Measurements from ENCODE around the gene OR6C3. TPM values are rescaled to one million over a fixed set of nuclear protein-coding genes. Genes with fewer than 3 reads are reported as not detected.
"Not testable (repeated sequence)": the region's sequence is repeated elsewhere in the genome, so short reads cannot be mapped to it uniquely, and the experiment has no call there.

The OR6C3 gene
- total and polyA plus RNA-seq, 2 donors from 2014 or later: not detected

DNA sequence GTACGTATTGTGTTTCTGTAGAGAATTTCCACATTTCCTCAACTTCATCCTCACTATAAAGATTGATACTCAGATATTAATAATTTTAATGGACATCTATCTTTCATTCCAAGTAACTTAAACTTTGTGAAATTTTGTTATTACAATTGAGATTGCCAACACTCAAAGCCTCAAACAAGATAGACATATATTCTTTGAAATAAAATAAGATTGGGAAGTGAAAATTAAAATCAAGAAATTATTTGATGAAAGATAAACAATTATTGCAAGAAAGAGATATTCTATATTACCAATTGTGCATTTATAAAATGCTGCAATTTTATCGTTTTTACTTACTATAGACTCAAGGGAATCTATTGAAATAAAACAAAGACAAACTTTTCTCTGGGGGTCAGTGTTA is 34.1 kb upstream of the OR6C3 start, which contains the start of gene OR6C6:
Gene OR6C6, minus strand, starts transcription at position 101 of the 400 bp plus-strand sequence. CDS start 1,337 bp downstream, outside the sequence.
- FAIRE-seq (peak; percentile 59), DNase-seq (no peak)
- H3K27me3 ChIP-seq (ENCODE audit: control insufficient read depth, insufficient read depth, low read length): no peaks in the 10 kb centered on the region
- no peak within 1 kb of the TSS for H3K4me3 ChIP-seq (ENCODE audit: low read length in 3 of 3)
- intact Hi-C loops (cut with DNase I): no loop called here
- no peak within 1 kb of the TSS for H3K9ac ChIP-seq (ENCODE audit: low read length in 3 of 3)
- TF ChIP-seq, protein P1, sequence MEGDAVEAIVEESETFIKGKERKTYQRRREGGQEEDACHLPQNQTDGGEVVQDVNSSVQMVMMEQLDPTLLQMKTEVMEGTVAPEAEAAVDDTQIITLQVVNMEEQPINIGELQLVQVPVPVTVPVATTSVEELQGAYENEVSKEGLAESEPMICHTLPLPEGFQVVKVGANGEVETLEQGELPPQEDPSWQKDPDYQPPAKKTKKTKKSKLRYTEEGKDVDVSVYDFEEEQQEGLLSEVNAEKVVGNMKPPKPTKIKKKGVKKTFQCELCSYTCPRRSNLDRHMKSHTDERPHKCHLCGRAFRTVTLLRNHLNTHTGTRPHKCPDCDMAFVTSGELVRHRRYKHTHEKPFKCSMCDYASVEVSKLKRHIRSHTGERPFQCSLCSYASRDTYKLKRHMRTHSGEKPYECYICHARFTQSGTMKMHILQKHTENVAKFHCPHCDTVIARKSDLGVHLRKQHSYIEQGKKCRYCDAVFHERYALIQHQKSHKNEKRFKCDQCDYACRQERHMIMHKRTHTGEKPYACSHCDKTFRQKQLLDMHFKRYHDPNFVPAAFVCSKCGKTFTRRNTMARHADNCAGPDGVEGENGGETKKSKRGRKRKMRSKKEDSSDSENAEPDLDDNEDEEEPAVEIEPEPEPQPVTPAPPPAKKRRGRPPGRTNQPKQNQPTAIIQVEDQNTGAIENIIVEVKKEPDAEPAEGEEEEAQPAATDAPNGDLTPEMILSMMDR (IDR thresholded peaks at IDR 0.05; ENCODE audit: borderline replicate concordance, extremely low read depth, insufficient read depth): no peak
- no peak within 1 kb of the TSS for H3K27ac ChIP-seq (ENCODE audit: low read depth in 2 of 2, low read length in 2 of 2)
- H3K4me1 ChIP-seq (ENCODE audit: control insufficient read depth in 2 of 3, insufficient read depth in 2 of 3, low read depth in 1 of 3, low read length in 3 of 3): no peaks in the 10 kb centered on the region
- H3K36me3 ChIP-seq (ENCODE audit: control insufficient read depth in 2 of 3, insufficient read depth in 3 of 3, low read length in 3 of 3): no peaks in the 10 kb centered on the region
- no peaks in the 10 kb centered on the region for H3K9me3 ChIP-seq (ENCODE audit: control insufficient read depth in 2 of 3, insufficient read depth in 1 of 3, low read length in 3 of 3)

DNA sequence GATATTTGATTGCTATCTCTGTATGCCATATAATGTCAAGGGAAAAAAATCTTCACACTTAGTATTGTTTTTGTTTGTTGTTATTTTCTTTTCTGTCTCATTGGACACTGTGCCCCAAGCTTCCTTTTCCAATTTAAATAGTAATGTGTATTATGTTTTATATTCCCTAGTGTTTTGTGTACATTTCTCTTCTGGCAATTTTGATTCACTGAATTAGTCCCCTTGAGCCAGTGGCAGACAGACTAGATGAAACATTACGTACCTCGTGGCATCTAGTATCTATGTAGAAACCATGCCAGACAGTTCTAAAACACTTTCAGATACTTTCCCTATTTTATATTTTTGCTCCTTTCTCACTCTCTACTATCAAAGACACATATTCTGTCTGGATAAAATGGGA is 16.5 kb upstream of the OR6C3 start, which contains the start of gene OR6C1:
Gene OR6C1, plus strand, starts transcription at position 301 of the 400 bp plus-strand sequence. CDS start 6,257 bp downstream, outside the sequence.
- DNase-seq: no peak
- H3K4me1 ChIP-seq (ENCODE audit: control insufficient read depth in 2 of 3, insufficient read depth in 2 of 3, low read depth in 1 of 3, low read length in 3 of 3): no peaks in the 10 kb centered on the region
- H3K27me3 ChIP-seq (ENCODE audit: control insufficient read depth, insufficient read depth, low read length): no peaks in the 10 kb centered on the region
- no peak within 1 kb of the TSS for H3K9ac ChIP-seq (ENCODE audit: low read length in 3 of 3)
- H3K27ac ChIP-seq (ENCODE audit: low read depth in 2 of 2, low read length in 2 of 2): no peak within 1 kb of the TSS
- intact Hi-C loops (cut with DNase I): no loop called here
- TF ChIP-seq, protein P1 (IDR thresholded peaks at IDR 0.05; ENCODE audit: borderline replicate concordance, extremely low read depth, insufficient read depth): no peak
- no peaks in the 10 kb centered on the region for H3K36me3 ChIP-seq (ENCODE audit: control insufficient read depth in 2 of 3, insufficient read depth in 3 of 3, low read length in 3 of 3)
- no peak within 1 kb of the TSS for H3K4me3 ChIP-seq (ENCODE audit: low read length in 3 of 3)
- no peak for FAIRE-seq
- H3K9me3 ChIP-seq (ENCODE audit: control insufficient read depth in 2 of 3, insufficient read depth in 1 of 3, low read length in 3 of 3): no peaks in the 10 kb centered on the region

DNA sequence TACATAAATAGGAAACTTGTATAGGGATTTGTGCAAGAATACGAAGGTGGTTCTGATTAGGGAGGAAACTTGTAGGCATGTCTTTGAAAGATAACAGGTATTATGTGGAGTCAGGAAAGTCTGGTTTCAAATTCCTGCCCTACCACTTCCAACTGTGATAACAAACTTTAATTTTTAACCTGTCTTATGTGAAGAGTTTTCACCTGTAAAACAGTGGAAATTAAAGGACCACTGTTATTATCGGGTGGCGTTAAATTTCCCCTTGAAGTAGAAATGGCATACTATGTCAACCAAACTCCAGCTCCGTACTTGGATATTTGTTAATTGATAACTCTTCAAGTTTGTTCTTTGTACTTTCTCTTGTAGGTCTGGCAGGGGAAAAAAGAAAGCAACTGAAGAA is 10.3 kb upstream of the OR6C3 start:
- TF ChIP-seq, protein P1 (IDR thresholded peaks at IDR 0.05; ENCODE audit: borderline replicate concordance, extremely low read depth, insufficient read depth): no peak
- no peak overlapping the region for H3K27ac ChIP-seq (ENCODE audit: low read depth in 2 of 2, low read length in 2 of 2)
- intact Hi-C loops (cut with DNase I): no loop called here
- H3K36me3 ChIP-seq (ENCODE audit: control insufficient read depth in 2 of 3, insufficient read depth in 3 of 3, low read length in 3 of 3): no peaks in the 10 kb centered on the region
- H3K4me1 ChIP-seq (ENCODE audit: control insufficient read depth in 2 of 3, insufficient read depth in 2 of 3, low read depth in 1 of 3, low read length in 3 of 3): no peaks in the 10 kb centered on the region
- no peaks in the 10 kb centered on the region for H3K27me3 ChIP-seq (ENCODE audit: control insufficient read depth, insufficient read depth, low read length)
- H3K9ac ChIP-seq (ENCODE audit: low read length in 3 of 3): no peak overlapping the region
- DNase-seq (no peak), FAIRE-seq (no peak)
- H3K4me3 ChIP-seq (ENCODE audit: low read length in 3 of 3): no peak overlapping the region
- H3K9me3 ChIP-seq (ENCODE audit: control insufficient read depth in 2 of 3, insufficient read depth in 1 of 3, low read length in 3 of 3): no peaks in the 10 kb centered on the region

GRCh38 chr12:55325801-55326200 is 4.7 kb upstream of the OR6C3 start:
- H3K4me3 ChIP-seq (ENCODE audit: low read length in 3 of 3); H3K9me3 ChIP-seq (ENCODE audit: control insufficient read depth in 2 of 3, insufficient read depth in 1 of 3, low read length in 3 of 3); H3K27me3 ChIP-seq (ENCODE audit: control insufficient read depth, insufficient read depth, low read length); H3K9ac ChIP-seq (ENCODE audit: low read length in 3 of 3); intact Hi-C loops (cut with DNase I); H3K27ac ChIP-seq (ENCODE audit: low read depth in 2 of 2, low read length in 2 of 2); FAIRE-seq; DNase-seq; H3K4me1 ChIP-seq (ENCODE audit: control insufficient read depth in 2 of 3, insufficient read depth in 2 of 3, low read depth in 1 of 3, low read length in 3 of 3); H3K36me3 ChIP-seq (ENCODE audit: control insufficient read depth in 2 of 3, insufficient read depth in 3 of 3, low read length in 3 of 3): not testable (repeated sequence)

All from kidney (tissue), 14 donors.